ES-I3 (cell line): ENCODE data around the gene ACAP2.
"Not testable (repeated sequence)": the region's sequence is repeated elsewhere in the genome, so short reads cannot be mapped to it uniquely, and the experiment has no call there.

Experiments
- H3K36me3 ChIP-seq: 2 replicates; pipeline ENCODE4 v1.6.1; 2013; ENCODE audit warnings: mild to moderate bottlenecking, low read length, control low read depth, moderate library complexity; ENCODE audit not compliant: insufficient read depth
- H3K4me1 ChIP-seq: 2 replicates; pipeline ENCODE4 v1.6.1; 2013; ENCODE audit warnings: mild to moderate bottlenecking, control low read depth, low read length; ENCODE audit not compliant: insufficient read depth
- H3K9ac ChIP-seq: 2 replicates; pipeline ENCODE4 v1.6.1; 2013; ENCODE audit warnings: low read depth, mild to moderate bottlenecking, low read length, moderate library complexity
- H3K9me3 ChIP-seq: 2 replicates; pipeline ENCODE4 v1.6.1; 2013; ENCODE audit warnings: mild to moderate bottlenecking, low read length, moderate library complexity; ENCODE audit not compliant: control insufficient read depth, insufficient read depth

The ACAP2 gene

DNA sequence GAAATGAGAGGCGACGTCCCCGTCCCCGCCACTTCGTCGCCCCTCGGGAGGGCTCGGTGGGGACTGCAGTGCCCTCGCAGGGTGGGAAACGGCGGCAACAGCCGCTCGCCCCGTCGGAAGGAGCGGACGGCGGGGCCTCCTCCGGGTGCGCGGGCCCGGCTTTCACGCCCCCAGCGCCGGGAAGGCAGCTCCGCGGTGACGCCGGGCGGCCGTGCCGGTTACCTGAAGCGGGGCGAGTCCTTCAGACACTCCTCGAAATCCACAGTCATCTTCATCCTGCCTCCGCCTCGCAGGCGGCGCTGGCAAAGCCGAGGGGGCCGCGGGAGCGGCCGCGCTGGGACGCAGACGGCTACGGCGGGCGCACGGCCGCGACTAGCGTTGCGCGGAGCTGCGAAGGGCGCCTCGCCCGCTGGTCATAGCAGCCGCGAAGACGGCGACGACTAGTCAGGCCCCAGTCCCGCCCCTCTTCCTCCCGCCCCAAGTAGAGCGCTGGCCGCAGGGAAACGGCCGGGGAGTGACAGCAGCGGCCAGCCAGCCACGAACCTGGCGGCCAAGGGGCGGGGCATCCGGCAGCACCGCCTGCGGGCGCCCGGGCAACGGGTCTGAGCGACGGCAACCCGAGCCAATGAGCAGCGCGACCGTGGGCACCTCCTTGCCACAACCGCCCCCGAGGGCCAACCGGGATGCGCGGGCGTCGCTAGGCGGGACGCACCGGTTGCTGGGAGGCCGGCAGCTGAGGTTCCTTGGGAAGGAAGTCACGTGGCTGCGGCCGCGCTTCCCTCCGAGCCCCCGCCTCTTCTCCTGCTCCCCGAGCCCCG lies at the start of gene ACAP2:
ACAP2 (minus strand) TSS at position 448 of the 818 bp plus-strand sequence; CDS start at position 275, 173 bp downstream.
- Histone ChIP-seq H3K9ac (peak within 1 kb of the TSS; percentile 90), H3K4me1 (peaks cover 13% of the 10 kb centered on the region; the same call in 1 of the 2 replicates), H3K36me3 (no peaks in the 10 kb centered on the region), H3K9me3 (no peaks in the 10 kb centered on the region)

GRCh38 chr3:195475614-195476013 lies 32.8 kb upstream of the ACAP2 start:
- no peaks in the 10 kb centered on the region for H3K36me3 ChIP-seq
- H3K9me3 ChIP-seq = no peaks in the 10 kb centered on the region
- no peaks in the 10 kb centered on the region for H3K4me1 ChIP-seq
- H3K9ac ChIP-seq = no peak overlapping the region

GRCh38 chr3:195475116-195475515 lies 32.3 kb upstream of the ACAP2 start:
- H3K36me3 ChIP-seq, H3K4me1 ChIP-seq, H3K9me3 ChIP-seq, H3K9ac ChIP-seq: not testable (repeated sequence)

DNA sequence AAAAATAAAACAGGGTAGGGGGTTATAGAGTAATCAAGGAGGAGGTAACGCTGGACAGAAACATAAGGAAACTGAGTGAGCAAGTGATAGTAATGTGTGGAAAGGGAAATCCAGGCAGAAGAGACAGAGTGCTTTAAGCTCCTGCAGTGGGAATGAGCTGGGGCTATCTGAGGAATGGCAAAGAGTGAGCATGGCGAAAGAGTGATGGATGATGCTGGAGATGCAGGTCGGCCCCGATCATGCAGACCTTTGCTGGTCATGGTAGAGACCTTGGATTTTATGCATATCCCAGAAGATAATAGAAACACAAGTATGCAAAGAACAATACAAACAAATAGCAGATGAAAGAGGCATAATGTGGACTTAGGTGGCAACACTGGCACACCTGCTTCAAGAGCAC lies 26.0 kb upstream of the ACAP2 start:
- no peaks in the 10 kb centered on the region for H3K4me1 ChIP-seq
- no peaks in the 10 kb centered on the region for H3K36me3 ChIP-seq
- H3K9me3 ChIP-seq = no peaks in the 10 kb centered on the region; the same call in 1 of the 2 replicates
- H3K9ac ChIP-seq = no peak overlapping the region

- H3K36me3 ChIP-seq = no peaks in the 10 kb centered on the region
- no peaks in the 10 kb centered on the region; the same call in 1 of the 2 replicates for H3K9me3 ChIP-seq
- H3K9ac ChIP-seq = no peak overlapping the region
- no peaks in the 10 kb centered on the region for H3K4me1 ChIP-seq
Measured at GRCh38 chr3:195468391-195468776, 25.6 kb upstream of the ACAP2 start.

DNA sequence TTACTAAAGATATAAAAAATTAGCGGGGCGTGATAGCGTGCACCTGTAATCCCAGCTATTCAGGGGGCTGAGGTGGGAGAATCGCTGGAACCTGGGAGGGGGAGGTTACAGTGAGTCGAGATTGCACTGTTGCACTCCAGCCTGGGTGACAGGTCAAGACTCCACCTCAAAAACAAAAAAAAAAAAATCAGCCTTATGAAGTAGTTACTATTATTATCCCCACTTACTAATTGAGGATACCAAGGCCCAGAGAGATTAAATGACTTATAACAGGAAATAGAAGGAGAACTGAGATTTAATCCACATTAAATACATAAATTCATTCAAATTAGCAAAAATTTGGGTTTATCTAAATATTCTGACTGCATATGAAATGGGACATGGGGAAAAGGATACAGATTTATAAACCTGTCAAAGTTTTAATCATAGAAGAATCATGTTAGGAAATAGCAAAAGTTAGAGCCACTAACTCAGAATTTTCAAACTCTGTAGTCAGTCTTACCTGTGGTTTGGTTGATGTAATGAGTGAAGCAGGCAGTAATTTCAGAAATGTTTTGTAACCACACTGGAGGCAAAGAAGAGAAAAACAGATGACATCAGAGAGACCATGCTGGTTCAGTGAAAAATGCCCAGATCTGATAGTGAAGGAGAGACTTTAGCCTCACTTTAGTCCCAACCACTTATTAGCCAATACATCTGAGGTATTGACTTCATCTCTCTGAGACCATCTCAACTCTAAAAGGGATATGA lies 25.0 kb upstream of the ACAP2 start:
- H3K9ac ChIP-seq = no peak overlapping the region
- no peaks in the 10 kb centered on the region for H3K36me3 ChIP-seq
- H3K9me3 ChIP-seq = no peaks in the 10 kb centered on the region; the same call in 1 of the 2 replicates
- H3K4me1 ChIP-seq = no peaks in the 10 kb centered on the region

GRCh38 chr3:195466251-195466650 lies 23.4 kb upstream of the ACAP2 start:
- H3K36me3 ChIP-seq = no peaks in the 10 kb centered on the region
- H3K9ac ChIP-seq = no peak overlapping the region
- H3K4me1 ChIP-seq = no peaks in the 10 kb centered on the region
- no peaks in the 10 kb centered on the region; the same call in 1 of the 2 replicates for H3K9me3 ChIP-seq

DNA sequence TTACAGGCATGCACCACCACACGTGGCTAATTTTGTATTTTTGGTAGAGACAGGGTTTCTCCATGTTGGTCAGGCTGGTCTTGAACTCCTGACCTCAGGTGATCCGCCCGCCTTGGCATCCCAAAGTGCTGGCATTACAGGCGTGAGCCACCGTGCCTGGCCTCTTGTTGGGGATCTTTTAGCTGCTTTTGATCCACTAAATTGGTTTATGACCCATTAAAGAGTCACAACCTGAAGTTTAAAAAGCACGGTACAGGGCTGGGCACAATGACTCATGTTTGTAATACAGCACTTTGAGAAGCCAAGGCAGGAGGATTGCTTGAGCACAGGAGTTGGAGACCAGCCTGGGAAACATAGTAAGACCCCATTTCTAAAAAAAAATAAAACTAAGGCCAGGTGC lies 20.1 kb upstream of the ACAP2 start:
- H3K9ac ChIP-seq, H3K36me3 ChIP-seq, H3K4me1 ChIP-seq, H3K9me3 ChIP-seq: not testable (repeated sequence)

GRCh38 chr3:195462308-195462610 lies 19.4 kb upstream of the ACAP2 start:
- no peaks in the 10 kb centered on the region for H3K4me1 ChIP-seq
- H3K9ac ChIP-seq = no peak overlapping the region
- H3K36me3 ChIP-seq = no peaks in the 10 kb centered on the region
- no peaks in the 10 kb centered on the region for H3K9me3 ChIP-seq

- no peaks in the 10 kb centered on the region for H3K9me3 ChIP-seq
- H3K9ac ChIP-seq = no peak overlapping the region
- no peaks in the 10 kb centered on the region for H3K36me3 ChIP-seq
- no peaks in the 10 kb centered on the region for H3K4me1 ChIP-seq
Measured at GRCh38 chr3:195461594-195462307, 18.9 kb upstream of the ACAP2 start.

DNA sequence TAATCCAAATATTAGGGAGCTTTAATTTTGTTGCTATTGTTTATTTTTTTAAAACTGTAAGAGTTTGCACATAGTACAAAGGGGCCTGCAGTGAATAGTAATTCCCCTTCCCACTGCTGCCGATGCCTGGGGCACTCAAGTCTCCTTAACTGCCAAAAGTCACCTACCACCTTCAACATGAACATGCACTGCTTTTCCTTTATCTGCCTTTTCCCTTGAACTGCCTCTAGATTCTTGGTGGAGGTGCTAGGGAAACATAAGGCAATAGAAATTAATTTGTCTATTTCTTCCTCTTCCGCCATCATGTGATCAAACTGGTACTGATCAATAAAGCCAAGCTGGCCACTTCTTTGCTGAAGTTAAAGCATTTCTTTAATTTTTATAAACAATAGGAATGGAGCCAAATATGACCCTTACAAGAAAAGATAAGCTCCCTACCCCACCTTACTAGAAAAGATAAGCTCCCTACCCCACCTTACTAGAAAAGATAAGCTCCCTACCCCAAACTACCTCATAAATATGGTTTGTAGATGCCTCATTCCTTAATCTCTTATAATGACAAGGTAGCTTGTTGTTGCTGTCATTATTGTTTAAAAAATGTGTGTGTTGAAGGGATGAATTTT lies 17.4 kb upstream of the ACAP2 start:
- no peaks in the 10 kb centered on the region for H3K4me1 ChIP-seq
- H3K9me3 ChIP-seq = no peaks in the 10 kb centered on the region
- no peaks in the 10 kb centered on the region for H3K36me3 ChIP-seq
- no peak overlapping the region for H3K9ac ChIP-seq

GRCh38 chr3:195458316-195458717 lies 15.5 kb upstream of the ACAP2 start:
- H3K9ac ChIP-seq = no peak overlapping the region
- H3K9me3 ChIP-seq = no peaks in the 10 kb centered on the region; the same call in 1 of the 2 replicates
- no peaks in the 10 kb centered on the region for H3K36me3 ChIP-seq
- H3K4me1 ChIP-seq = no peaks in the 10 kb centered on the region

GRCh38 chr3:195455789-195456188 lies 13.0 kb upstream of the ACAP2 start:
- H3K36me3 ChIP-seq = no peaks in the 10 kb centered on the region
- no peaks in the 10 kb centered on the region for H3K4me1 ChIP-seq
- H3K9ac ChIP-seq = no peak overlapping the region
- H3K9me3 ChIP-seq = no peaks in the 10 kb centered on the region; the same call in 1 of the 2 replicates

DNA sequence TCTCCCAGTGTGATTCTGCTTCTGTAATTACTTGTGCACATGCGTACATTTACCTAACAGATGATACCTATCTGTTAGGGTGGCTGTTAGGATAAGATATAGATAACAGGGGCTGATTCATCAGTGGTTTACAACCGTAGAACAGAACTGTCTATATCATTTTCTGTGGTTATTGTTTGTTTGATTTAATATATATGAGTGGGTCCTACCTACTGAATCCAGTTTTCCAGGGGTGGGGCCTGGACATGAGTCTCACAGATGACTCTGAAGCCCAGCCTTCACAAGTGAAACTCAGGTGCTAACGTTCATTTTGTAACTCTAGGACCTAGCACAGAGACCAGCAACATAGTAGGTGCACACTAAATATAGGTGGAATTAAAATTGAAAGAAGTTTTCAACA lies 10.4 kb upstream of the ACAP2 start:
- Histone ChIP-seq H3K4me1 (no peaks in the 10 kb centered on the region), H3K9me3 (no peaks in the 10 kb centered on the region; the same call in 1 of the 2 replicates), H3K9ac (no peak overlapping the region), H3K36me3 (no peaks in the 10 kb centered on the region)
